Erythroblast (primary cell): Measurements from ENCODE around the gene WASF2.

ENCODE experiments used
- GATA1 ChIP-seq: IDR thresholded peaks from 2 replicates; pipeline ENCODE4 v1.6.1; 2011; ENCODE audit warnings: low read depth, mild to moderate bottlenecking, control low read depth, low read length, moderate library complexity
- POLR2A ChIP-seq: IDR thresholded peaks from 2 replicates; pipeline ENCODE4 v1.6.1; 2011; ENCODE audit warnings: mild to moderate bottlenecking, low read length

- TF ChIP-seq POLR2A (no peak), GATA1 (no peak)
Measured at GRCh38 chr1:27529704-27530018, 39.7 kb upstream of the WASF2 start.
